Breast epithelium (tissue), 4 donors: ENCODE data around the gene MSLN. TPM values are rescaled to one million over a fixed set of nuclear protein-coding genes. Genes with fewer than 3 reads are reported as not detected.

Source experiments
- DNase-seq, 2 donors: peaks; one replicate each; pipeline ENCODE4 v3.0.0-alpha.2; 2019; ENCODE audit warnings: low spot score in 2 of 2
- H3K27ac ChIP-seq, 2 donors: fragments of 200-600 bp; sonication (generic) in 1 of 2; one replicate each; pipeline ENCODE4 v1.5.1; 2016 to 2019; ENCODE audit warnings: mild to moderate bottlenecking in 1 of 2
- H3K27me3 ChIP-seq, 2 donors: fragments of 200-600 bp; sonication (generic) in 1 of 2; one replicate each; pipeline versions ENCODE4 v1.5.1 to v1.6.0; 2017 to 2019; ENCODE audit warnings: control low read depth in 1 of 2, mild to moderate bottlenecking in 1 of 2
- H3K36me3 ChIP-seq: fragments of 200-600 bp; one replicate; pipeline ENCODE4 v1.5.1; 2019
- H3K4me1 ChIP-seq, 2 donors: fragments of 200-600 bp; sonication (generic); one replicate each; pipeline ENCODE4 v1.5.1; 2016 to 2019; ENCODE audit warnings: control low read depth in 1 of 2
- H3K4me3 ChIP-seq, 3 donors: fragments of 200-600 bp; sonication (generic); 1 replicate in 2 of 3; 2 replicates in 1 of 3; pipeline ENCODE4 v1.5.1; 2016 to 2019; ENCODE audit warnings: mild to moderate bottlenecking in 3 of 3, moderate library complexity in 2 of 3
- H3K9me3 ChIP-seq, 2 donors: fragments of 200-600 bp; sonication (generic) in 1 of 2; one replicate each; pipeline ENCODE4 v1.5.1; 2016 to 2019; ENCODE audit warnings: control low read depth in 1 of 2
- CTCF ChIP-seq, 3 donors: fragments of 450-650 bp; IDR thresholded peaks; one replicate each; pipeline ENCODE4 v1.5.1; 2016 to 2017; ENCODE audit warnings: antibody characterized with exemption in 3 of 3, mild to moderate bottlenecking in 3 of 3, moderate library complexity in 3 of 3
- POLR2A ChIP-seq: fragments of 450-650 bp; IDR thresholded peaks from one replicate; pipeline ENCODE4 v1.6.1; 2016; ENCODE audit warnings: antibody characterized with exemption, mild to moderate bottlenecking, moderate library complexity
- POLR2AphosphoS5 ChIP-seq, 3 donors: sonication (generic); formaldehyde crosslinking; IDR thresholded peaks; one replicate each; pipeline ENCODE4 v1.6.1; 2017; ENCODE audit warnings: antibody characterized with exemption in 3 of 3
- intact Hi-C: fragments of 100-400 bp; cut with DNase I; formaldehyde crosslinking; loops from one replicate; pipeline ENCODE4 v1.15.1; 2023; ENCODE audit warnings: low total_unique reads
- total RNA-seq, 3 donors: library from RNA; depleted of rRNA; stranded (reverse); fragments of >200 nt; gene quantifications; one replicate each; pipeline ENCODE4 v1.1.0, GENCODE V29; 2016

MSLN gene
- total RNA-seq, 3 donors from 2014 or later, result 49.2 TPM; not detected in 2

- TF ChIP-seq POLR2A (peak; percentile 56), CTCF (IDR thresholded peaks at IDR 0.05) (no peak), POLR2AphosphoS5 (IDR thresholded peaks at IDR 0.05) (peak; percentile 60 to 89 (median 84))
- H3K4me1 ChIP-seq, result no peaks in the 10 kb centered on the region
- peaks cover 0 to 9% of the 10 kb centered on the region in 2 donors for H3K27me3 ChIP-seq
- peaks cover 0 to 4% of the 10 kb centered on the region in 2 donors for H3K9me3 ChIP-seq
- intact Hi-C loops, result no loop called here
- peak overlapping the region; percentile 95 to 98 for H3K27ac ChIP-seq
- DNase-seq, result peak; percentile 92
- no peaks in the 10 kb centered on the region for H3K36me3 ChIP-seq
- H3K4me3 ChIP-seq, result peak overlapping the region; percentile 75 to 94 (median 84)
Observed at GRCh38 chr16:807347-808084, 47.0 kb downstream of the MSLN start.

- peak overlapping the region; percentile 75 to 94 (median 84) for H3K4me3 ChIP-seq
- H3K4me1 ChIP-seq, result no peaks in the 10 kb centered on the region
- peak overlapping the region; percentile 95 to 98 for H3K27ac ChIP-seq
- H3K27me3 ChIP-seq, result peaks cover 0 to 6% of the 10 kb centered on the region in 2 donors
- TF ChIP-seq POLR2AphosphoS5 (IDR thresholded peaks at IDR 0.05), result no peak
- TF ChIP-seq POLR2A, result no peak
- TF ChIP-seq CTCF (IDR thresholded peaks at IDR 0.05), result no peak
- H3K9me3 ChIP-seq, result peaks cover 0 to 4% of the 10 kb centered on the region in 2 donors
- intact Hi-C loops, result no loop called here
- H3K36me3 ChIP-seq, result no peaks in the 10 kb centered on the region
- DNase-seq, result no peak
Observed at GRCh38 chr16:808085-808386, 47.5 kb downstream of the MSLN start.

GRCh38 chr16:813204-813915, 52.8 kb downstream of the MSLN start:
- no peaks in the 10 kb centered on the region for H3K4me1 ChIP-seq
- peaks cover 0 to 4% of the 10 kb centered on the region in 2 donors for H3K9me3 ChIP-seq
- peak in 1 of 3 donors; percentile 58 for TF ChIP-seq CTCF (IDR thresholded peaks at IDR 0.05)
- TF ChIP-seq POLR2A, result no peak
- TF ChIP-seq POLR2AphosphoS5 (IDR thresholded peaks at IDR 0.05), result no peak
- H3K4me3 ChIP-seq, result peak overlapping the region in 2 of 3 donors; percentile 39 to 58
- intact Hi-C loops, result loop anchor here (5.0 kb wide), 1 partner anchor 244 kb away; no protein-coding TSS in a partner anchor
- DNase-seq, result no peak
- H3K36me3 ChIP-seq, result no peaks in the 10 kb centered on the region
- H3K27ac ChIP-seq, result no peak overlapping the region
- peaks cover 0 to 52% of the 10 kb centered on the region in 2 donors for H3K27me3 ChIP-seq

- H3K27ac ChIP-seq, result no peak overlapping the region
- H3K4me3 ChIP-seq, result peak overlapping the region in 2 of 3 donors; percentile 39 to 58
Observed at GRCh38 chr16:813916-814412, 53.4 kb downstream of the MSLN start.

More at GRCh38 chr16:813916-814412, 53.4 kb downstream of the MSLN start:
- H3K36me3 ChIP-seq, result no peaks in the 10 kb centered on the region
- intact Hi-C loops, result loop anchor here (5.0 kb wide), 1 partner anchor 243 kb away; no protein-coding TSS in a partner anchor
- H3K4me1 ChIP-seq, result no peaks in the 10 kb centered on the region
- peaks cover 0 to 4% of the 10 kb centered on the region in 2 donors for H3K9me3 ChIP-seq
- H3K27me3 ChIP-seq, result peaks cover 0 to 58% of the 10 kb centered on the region in 2 donors
- DNase-seq, result no peak
- TF ChIP-seq POLR2AphosphoS5 (IDR thresholded peaks at IDR 0.05) (no peak), CTCF (IDR thresholded peaks at IDR 0.05) (peak in 1 of 3 donors; percentile 36), POLR2A (no peak)
